Right lobe of liver (tissue), 4 donors: ENCODE results near the gene AGO3.

Experiments
- POLR2A ChIP-seq: fragments of 450-650 bp; IDR thresholded peaks from one replicate; pipeline ENCODE4 v1.6.1; 2017; ENCODE audit warnings: antibody characterized with exemption, mild to moderate bottlenecking
- TF ChIP-seq, protein P1 (sequence below), 4 donors: fragments of 200-600 bp in 3 of 4; fragments of 450-650 bp in 1 of 4; IDR thresholded peaks; one replicate each; pipeline versions ENCODE4 v1.5.1 to v1.8.0; 2016 to 2022; ENCODE audit warnings: antibody characterized with exemption in 4 of 4, mild to moderate bottlenecking in 2 of 4
- donor health status: DM: no; HTN: no; CAD: no.
- donor health status: DM: no; HTN: no; CAD: no.
- donor health status: DM: no; HTN: yes; CAD: no.

GRCh38 chr1:35881850-35882273 lies 49.0 kb upstream of the AGO3 start:
- TF ChIP-seq, protein P1, sequence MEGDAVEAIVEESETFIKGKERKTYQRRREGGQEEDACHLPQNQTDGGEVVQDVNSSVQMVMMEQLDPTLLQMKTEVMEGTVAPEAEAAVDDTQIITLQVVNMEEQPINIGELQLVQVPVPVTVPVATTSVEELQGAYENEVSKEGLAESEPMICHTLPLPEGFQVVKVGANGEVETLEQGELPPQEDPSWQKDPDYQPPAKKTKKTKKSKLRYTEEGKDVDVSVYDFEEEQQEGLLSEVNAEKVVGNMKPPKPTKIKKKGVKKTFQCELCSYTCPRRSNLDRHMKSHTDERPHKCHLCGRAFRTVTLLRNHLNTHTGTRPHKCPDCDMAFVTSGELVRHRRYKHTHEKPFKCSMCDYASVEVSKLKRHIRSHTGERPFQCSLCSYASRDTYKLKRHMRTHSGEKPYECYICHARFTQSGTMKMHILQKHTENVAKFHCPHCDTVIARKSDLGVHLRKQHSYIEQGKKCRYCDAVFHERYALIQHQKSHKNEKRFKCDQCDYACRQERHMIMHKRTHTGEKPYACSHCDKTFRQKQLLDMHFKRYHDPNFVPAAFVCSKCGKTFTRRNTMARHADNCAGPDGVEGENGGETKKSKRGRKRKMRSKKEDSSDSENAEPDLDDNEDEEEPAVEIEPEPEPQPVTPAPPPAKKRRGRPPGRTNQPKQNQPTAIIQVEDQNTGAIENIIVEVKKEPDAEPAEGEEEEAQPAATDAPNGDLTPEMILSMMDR (IDR thresholded peaks at IDR 0.05): no peak
- TF ChIP-seq POLR2A: no peak
